Peyer's patch (tissue), 4 donors: ENCODE measurements around the gene VPS33B.

Experiments
- CTCF ChIP-seq, 6 experiments: fragments of 450-650 bp in 4 of 6; fragments of 200-600 bp in 2 of 6; sonication (generic) in 1 of 6; IDR thresholded peaks; one replicate each; pipeline ENCODE4 v1.5.1; 2017 to 2019; ENCODE audit warnings: antibody characterized with exemption in 6 of 6, mild to moderate bottlenecking in 3 of 6, moderate library complexity in 1 of 6
- POLR2A ChIP-seq, 2 donors: fragments of 450-650 bp; IDR thresholded peaks; one replicate each; pipeline ENCODE4 v1.5.1; 2017; ENCODE audit warnings: antibody characterized with exemption in 2 of 2, mild to moderate bottlenecking in 2 of 2, moderate library complexity in 2 of 2

- TF ChIP-seq CTCF (IDR thresholded peaks at IDR 0.05) = no peak
- no peak for TF ChIP-seq POLR2A (IDR thresholded peaks at IDR 0.05)
These were observed 62.5 kb downstream of the VPS33B start for GRCh38 chr15:90959894-90960293.
